Stimulated activated effector memory CD8-positive, alpha-beta T cell treated with anti-CD3 and anti-CD28 coated beads, Interleukin-12 subunit alpha, Interleukin-12 subunit beta, amount 100 ng/mL, for 72 hours (primary cell): Measurements from ENCODE around the gene TGM6.

Source experiments
- ATAC-seq: fragments of 150-1000 bp; cut with Tn5 transposase; 2 replicates; pipeline ENCODE4 v1.10.0; 2021
- DNase-seq, 2 donors: peaks; one replicate each; pipeline ENCODE4 v3.0.0; 2021 to 2022; ENCODE audit warnings: low spot score in 2 of 2
- H3K27ac Mint-ChIP-seq: one replicate; pipeline ENCODE4 v1.8.0; 2022; ENCODE audit warnings: mild to moderate bottlenecking, mixed read lengths
- H3K36me3 Mint-ChIP-seq: one replicate; pipeline ENCODE4 v1.8.0; 2022; ENCODE audit warnings: mild to moderate bottlenecking, mixed read lengths
- H3K4me1 Mint-ChIP-seq: one replicate; pipeline ENCODE4 v1.8.0; 2022; ENCODE audit warnings: mixed read lengths
- H3K4me3 Mint-ChIP-seq: one replicate; pipeline ENCODE4 v1.8.0; 2022; ENCODE audit warnings: mild to moderate bottlenecking, mixed read lengths
- H3K9me3 Mint-ChIP-seq: one replicate; pipeline ENCODE4 v1.8.0; 2022; ENCODE audit warnings: mixed read lengths

Gene TGM6

DNA sequence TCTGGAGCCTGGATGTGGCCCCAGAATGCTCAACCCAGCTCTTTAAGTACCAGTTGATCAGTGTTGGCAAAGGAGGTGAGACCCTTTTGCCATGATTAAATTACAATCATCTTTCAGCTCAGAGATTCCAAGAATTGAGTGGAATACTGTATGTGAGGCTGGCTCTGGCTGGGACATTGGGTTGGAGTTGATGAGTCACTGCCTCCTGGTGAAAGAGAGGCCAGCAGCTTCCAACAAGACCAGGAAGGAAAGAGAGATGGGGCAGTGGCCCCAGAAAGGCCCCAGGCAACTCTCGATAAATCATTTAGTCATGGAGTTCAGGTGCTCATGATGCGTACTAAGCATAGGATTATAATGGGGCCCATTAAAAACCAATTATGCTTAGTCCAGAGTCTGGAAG is 2.1 kb downstream of the TGM6 start:
- Mint-ChIP-seq H3K4me3 (no peak overlapping the region), H3K27ac (no peak overlapping the region), H3K9me3 (no peaks in the 10 kb centered on the region), H3K4me1 (peaks cover 40% of the 10 kb centered on the region), H3K36me3 (no peaks in the 10 kb centered on the region)
- ATAC-seq (no peak), DNase-seq (no peak)

DNA sequence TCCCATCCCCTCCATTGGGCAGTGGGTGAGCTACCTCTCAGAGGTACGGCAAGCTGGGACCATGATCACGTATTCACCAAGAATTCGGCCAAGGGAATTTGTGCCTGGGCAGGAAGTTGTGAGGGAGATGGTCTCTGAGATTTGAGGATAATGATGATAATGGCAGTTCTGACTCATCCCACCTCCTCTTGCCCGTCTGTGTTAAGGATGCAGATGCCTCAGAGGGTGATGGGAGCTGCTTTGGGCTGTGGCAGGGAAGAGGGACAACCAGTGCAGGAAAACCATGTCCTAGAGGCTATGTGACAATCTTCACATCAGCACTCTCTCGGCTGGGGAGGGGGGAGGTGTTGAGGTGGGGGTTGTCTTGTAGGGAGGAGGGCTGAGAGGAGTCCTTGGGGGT is 4.3 kb downstream of the TGM6 start:
- no peaks in the 10 kb centered on the region for H3K9me3 Mint-ChIP-seq
- H3K36me3 Mint-ChIP-seq = no peaks in the 10 kb centered on the region
- no peak for DNase-seq
- peak overlapping the region; percentile 69 for H3K27ac Mint-ChIP-seq
- ATAC-seq = no peak
- H3K4me1 Mint-ChIP-seq = peaks cover 24% of the 10 kb centered on the region
- H3K4me3 Mint-ChIP-seq = no peak overlapping the region

GRCh38 chr20:2385496-2385895 is 4.8 kb downstream of the TGM6 start:
- Mint-ChIP-seq H3K9me3 (no peaks in the 10 kb centered on the region), H3K36me3 (no peaks in the 10 kb centered on the region), H3K4me3 (no peak overlapping the region), H3K27ac (no peak overlapping the region), H3K4me1 (peaks cover 22% of the 10 kb centered on the region)
- ATAC-seq (no peak), DNase-seq (no peak)

GRCh38 chr20:2386516-2387179 is 5.9 kb downstream of the TGM6 start:
- no peak overlapping the region for H3K4me3 Mint-ChIP-seq
- H3K9me3 Mint-ChIP-seq = no peaks in the 10 kb centered on the region
- DNase-seq (no peak), ATAC-seq (peak; percentile 37)
- no peaks in the 10 kb centered on the region for H3K36me3 Mint-ChIP-seq
- H3K27ac Mint-ChIP-seq = peak overlapping the region; percentile 37
- peaks cover 22% of the 10 kb centered on the region for H3K4me1 Mint-ChIP-seq

DNA sequence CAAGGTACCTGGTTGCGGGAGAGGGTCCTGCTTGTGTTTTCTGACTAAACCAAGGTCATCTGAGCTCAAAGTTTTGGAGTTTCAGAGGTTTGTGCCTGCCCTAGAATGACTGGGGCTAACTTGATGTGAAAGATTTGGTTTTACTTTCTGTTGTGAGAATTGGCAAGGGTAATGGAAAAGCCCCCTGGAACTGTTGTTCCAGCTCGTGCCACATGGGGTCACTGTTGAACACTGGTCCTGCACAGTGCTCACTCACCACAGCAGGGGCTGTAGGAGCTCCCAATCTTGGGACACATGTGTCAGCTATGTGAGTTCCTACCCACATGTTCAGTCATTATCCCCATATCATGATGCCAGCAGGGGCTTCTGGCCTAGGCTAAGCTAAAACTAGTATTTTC is 6.5 kb downstream of the TGM6 start:
- H3K4me1 Mint-ChIP-seq = peaks cover 22% of the 10 kb centered on the region
- ATAC-seq = peak; percentile 83
- no peaks in the 10 kb centered on the region for H3K36me3 Mint-ChIP-seq
- H3K27ac Mint-ChIP-seq = no peak overlapping the region
- DNase-seq = peak; percentile 40 to 85
- H3K9me3 Mint-ChIP-seq = no peaks in the 10 kb centered on the region
- no peak overlapping the region for H3K4me3 Mint-ChIP-seq

- ATAC-seq = no peak
- H3K4me1 Mint-ChIP-seq = peaks cover 22% of the 10 kb centered on the region
- no peak for DNase-seq
- no peaks in the 10 kb centered on the region for H3K9me3 Mint-ChIP-seq
- H3K36me3 Mint-ChIP-seq = no peaks in the 10 kb centered on the region
- no peak overlapping the region for H3K4me3 Mint-ChIP-seq
- no peak overlapping the region for H3K27ac Mint-ChIP-seq
These were observed 6.9 kb downstream of the TGM6 start for GRCh38 chr20:2387580-2387979.

DNA sequence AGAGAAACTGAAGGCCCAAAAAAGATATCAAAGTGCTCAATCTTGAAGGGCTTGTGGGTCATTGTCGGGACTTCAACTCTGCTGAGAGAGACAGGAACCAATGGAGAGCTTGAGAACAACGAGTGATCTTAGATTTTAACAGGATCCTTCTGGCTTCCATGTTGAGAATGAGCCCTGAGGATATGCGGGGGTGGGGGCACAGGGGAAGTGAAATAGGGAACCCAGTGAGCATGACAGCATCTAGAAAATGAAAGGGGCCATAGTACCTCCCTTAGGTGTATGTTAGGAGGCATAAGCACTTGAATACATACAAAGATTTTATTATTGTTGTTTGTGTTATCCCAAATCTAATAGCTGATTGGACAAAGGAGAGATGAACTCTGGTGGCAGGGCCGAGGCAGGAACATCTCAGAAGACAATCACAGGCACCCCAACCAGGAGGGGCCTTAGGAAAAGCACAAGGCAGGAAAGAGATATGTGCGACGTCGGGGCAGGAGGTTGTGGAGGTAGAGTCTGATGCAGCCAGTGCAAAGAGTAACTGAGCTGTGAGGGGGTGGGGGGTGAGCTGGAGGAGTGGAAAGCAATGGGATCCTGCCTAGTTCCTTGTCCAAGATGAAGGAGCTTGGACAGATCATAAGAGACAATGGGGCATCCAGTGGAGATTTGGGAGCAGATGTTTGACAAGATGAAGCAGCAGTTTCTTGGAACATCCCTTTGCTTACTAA is 10.4 kb downstream of the TGM6 start:
- no peak overlapping the region for H3K4me3 Mint-ChIP-seq
- no peak for DNase-seq
- no peaks in the 10 kb centered on the region for H3K36me3 Mint-ChIP-seq
- H3K27ac Mint-ChIP-seq = no peak overlapping the region
- no peaks in the 10 kb centered on the region for H3K9me3 Mint-ChIP-seq
- H3K4me1 Mint-ChIP-seq = peaks cover 11% of the 10 kb centered on the region
- no peak for ATAC-seq

DNA sequence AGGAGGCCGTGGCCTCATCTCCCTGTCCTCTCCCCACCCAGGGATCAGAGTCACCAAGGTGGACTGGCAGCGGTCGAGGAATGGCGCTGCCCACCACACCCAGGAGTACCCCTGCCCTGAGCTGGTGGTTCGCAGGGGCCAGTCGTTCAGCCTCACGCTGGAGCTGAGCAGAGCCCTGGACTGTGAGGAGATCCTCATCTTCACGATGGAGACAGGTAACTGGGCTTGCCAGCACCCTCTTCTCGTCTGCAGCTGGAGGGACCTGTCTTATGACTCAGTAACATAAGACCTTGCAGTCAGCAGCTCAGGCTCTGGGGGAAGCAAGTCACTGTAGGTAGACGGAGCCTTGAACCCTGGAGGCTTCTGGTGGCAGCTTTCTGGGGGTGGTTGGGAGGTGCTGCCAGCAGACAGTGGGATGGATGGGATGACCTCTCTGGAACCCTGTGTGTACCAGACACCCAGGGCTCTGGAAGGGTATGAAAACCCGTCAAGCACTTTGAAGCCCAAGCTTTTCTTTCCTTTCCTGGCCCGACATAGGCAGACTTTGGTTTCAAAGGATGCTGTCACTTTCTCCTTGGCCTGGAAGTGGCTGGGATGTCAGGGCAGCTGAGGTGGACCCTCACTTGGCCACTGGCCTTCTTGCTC is 13.8 kb downstream of the TGM6 start:
- Mint-ChIP-seq H3K9me3 (no peaks in the 10 kb centered on the region), H3K4me3 (no peak overlapping the region), H3K4me1 (no peaks in the 10 kb centered on the region), H3K36me3 (no peaks in the 10 kb centered on the region), H3K27ac (no peak overlapping the region)
- DNase-seq = no peak
- ATAC-seq = no peak

GRCh38 chr20:2395136-2395535 is 14.4 kb downstream of the TGM6 start:
- no peaks in the 10 kb centered on the region for H3K9me3 Mint-ChIP-seq
- H3K4me3 Mint-ChIP-seq = no peak overlapping the region
- no peak overlapping the region for H3K27ac Mint-ChIP-seq
- ATAC-seq (no peak), DNase-seq (no peak)
- H3K36me3 Mint-ChIP-seq = no peaks in the 10 kb centered on the region
- no peaks in the 10 kb centered on the region for H3K4me1 Mint-ChIP-seq

DNA sequence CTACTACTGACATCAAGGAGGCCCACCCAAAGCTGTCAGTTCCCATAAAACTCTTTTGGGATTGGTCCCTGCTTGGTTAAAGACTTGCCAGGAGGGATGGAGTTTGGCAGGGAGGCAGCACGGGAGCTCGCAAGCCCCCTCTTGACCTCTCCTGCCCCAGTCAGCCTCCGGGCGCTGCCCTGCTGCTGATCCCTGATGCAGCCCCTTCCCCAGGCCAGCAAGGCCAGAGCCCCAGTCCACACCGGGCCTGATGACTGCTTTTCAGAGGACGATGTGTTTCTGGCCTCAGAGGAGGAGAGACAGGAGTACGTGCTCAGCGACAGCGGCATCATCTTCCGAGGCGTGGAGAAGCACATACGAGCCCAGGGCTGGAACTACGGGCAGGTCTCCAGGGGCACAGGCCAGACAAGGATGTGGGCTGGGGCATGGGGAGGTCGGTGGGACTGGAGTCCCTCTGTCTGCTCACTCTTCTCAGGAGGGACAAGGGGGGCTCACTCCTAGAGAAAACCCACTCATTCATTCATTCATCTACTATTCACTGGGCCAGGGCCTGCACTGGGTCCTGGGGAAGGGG is 15.6 kb downstream of the TGM6 start:
- Mint-ChIP-seq H3K9me3 (no peaks in the 10 kb centered on the region), H3K4me1 (no peaks in the 10 kb centered on the region), H3K36me3 (no peaks in the 10 kb centered on the region), H3K27ac (no peak overlapping the region), H3K4me3 (no peak overlapping the region)
- DNase-seq (no peak), ATAC-seq (no peak)

- Mint-ChIP-seq H3K4me1 (no peaks in the 10 kb centered on the region), H3K36me3 (no peaks in the 10 kb centered on the region), H3K9me3 (no peaks in the 10 kb centered on the region), H3K27ac (no peak overlapping the region), H3K4me3 (no peak overlapping the region)
- ATAC-seq (no peak), DNase-seq (no peak)
These were observed 16.4 kb downstream of the TGM6 start for GRCh38 chr20:2397091-2397490.

DNA sequence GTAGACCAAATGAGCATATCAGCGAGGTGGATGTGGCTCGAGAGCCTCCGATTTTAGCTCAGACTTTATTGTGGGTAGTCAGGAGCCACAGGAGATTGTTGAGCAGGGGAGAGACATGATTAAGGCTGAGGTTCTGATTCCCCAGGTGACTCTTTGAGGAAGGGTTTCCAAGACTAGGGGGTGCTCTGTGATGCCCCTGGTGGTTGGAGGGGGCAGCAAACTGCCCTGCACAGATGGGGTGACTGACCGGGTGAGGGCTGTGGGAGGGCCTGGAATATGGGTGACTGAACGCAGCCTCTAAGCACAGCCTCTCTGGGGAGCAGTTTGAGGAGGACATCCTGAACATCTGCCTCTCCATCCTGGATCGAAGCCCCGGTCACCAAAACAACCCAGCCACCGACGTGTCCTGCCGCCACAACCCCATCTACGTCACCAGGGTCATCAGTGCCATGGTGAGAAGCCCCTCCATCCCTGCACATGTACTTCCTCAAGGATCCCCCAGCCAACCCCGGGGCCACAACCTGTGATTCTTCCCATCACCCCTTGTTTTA is 17.0 kb downstream of the TGM6 start:
- H3K27ac Mint-ChIP-seq = no peak overlapping the region
- no peak for DNase-seq
- H3K9me3 Mint-ChIP-seq = no peaks in the 10 kb centered on the region
- no peaks in the 10 kb centered on the region for H3K4me1 Mint-ChIP-seq
- H3K36me3 Mint-ChIP-seq = no peaks in the 10 kb centered on the region
- no peak overlapping the region for H3K4me3 Mint-ChIP-seq
- no peak for ATAC-seq

- Mint-ChIP-seq H3K9me3 (no peaks in the 10 kb centered on the region), H3K4me3 (no peak overlapping the region), H3K36me3 (no peaks in the 10 kb centered on the region), H3K4me1 (no peaks in the 10 kb centered on the region), H3K27ac (no peak overlapping the region)
- DNase-seq (no peak), ATAC-seq (no peak)
These were observed 17.7 kb downstream of the TGM6 start for GRCh38 chr20:2398449-2398848.

GRCh38 chr20:2399390-2399789 is 18.7 kb downstream of the TGM6 start:
- ATAC-seq (no peak), DNase-seq (no peak)
- H3K27ac Mint-ChIP-seq = no peak overlapping the region
- H3K36me3 Mint-ChIP-seq = no peaks in the 10 kb centered on the region
- H3K4me3 Mint-ChIP-seq = no peak overlapping the region
- peaks cover 2% of the 10 kb centered on the region for H3K9me3 Mint-ChIP-seq
- no peaks in the 10 kb centered on the region for H3K4me1 Mint-ChIP-seq

DNA sequence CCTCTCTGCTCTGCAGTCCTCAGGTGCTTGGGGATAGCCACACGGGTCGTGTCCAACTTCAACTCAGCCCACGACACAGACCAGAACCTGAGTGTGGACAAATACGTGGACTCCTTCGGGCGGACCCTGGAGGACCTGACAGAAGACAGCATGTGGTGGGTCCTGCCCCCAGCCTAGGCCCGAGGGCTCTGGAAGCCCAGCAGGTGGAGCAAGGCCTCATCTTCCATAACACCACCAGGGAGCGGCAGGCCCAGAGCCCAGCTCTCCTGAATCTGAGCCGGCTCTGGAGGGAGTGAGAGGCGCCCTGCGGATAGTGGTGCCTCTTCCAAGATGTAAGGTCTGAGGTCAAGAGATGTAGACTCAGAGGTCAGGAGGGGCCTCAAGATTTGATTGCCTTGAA is 19.6 kb downstream of the TGM6 start:
- Mint-ChIP-seq H3K9me3 (peaks cover 4% of the 10 kb centered on the region), H3K27ac (no peak overlapping the region), H3K4me1 (no peaks in the 10 kb centered on the region), H3K4me3 (no peak overlapping the region), H3K36me3 (no peaks in the 10 kb centered on the region)
- DNase-seq (no peak), ATAC-seq (peak; percentile 31)
